HepG2 (cell line): ENCODE measurements around the gene COPS7A. TPM values are rescaled to one million over a fixed set of nuclear protein-coding genes. Genes with fewer than 3 reads are reported as not detected.

ENCODE experiments used
- ADNP ChIP-seq: sonication (generic); formaldehyde crosslinking; IDR thresholded peaks from 2 replicates; pipeline ENCODE4 v1.4.0; 2020; ENCODE audit warnings: missing genetic modification reagents
- BRD4 ChIP-seq: sonication (generic); formaldehyde crosslinking; IDR thresholded peaks from 2 replicates; pipeline ENCODE4 v1.4.0; 2020; ENCODE audit warnings: missing genetic modification reagents
- ERF ChIP-seq: IDR thresholded peaks from 2 replicates; pipeline ENCODE4 v1.6.1; 2018; ENCODE audit warnings: missing biosample characterization, missing genetic modification reagents
- FOSL2 ChIP-seq: sonication (generic); formaldehyde crosslinking; IDR thresholded peaks from 2 replicates; pipeline ENCODE4 v1.4.0; 2020; ENCODE audit warnings: missing genetic modification reagents
- FOXJ3 ChIP-seq: sonication (generic); formaldehyde crosslinking; IDR thresholded peaks from 2 replicates; pipeline ENCODE4 v1.4.0; 2020; ENCODE audit warnings: missing genetic modification reagents, mild to moderate bottlenecking, borderline replicate concordance
- KIAA2018 ChIP-seq: sonication (generic); formaldehyde crosslinking; IDR thresholded peaks from 2 replicates; pipeline ENCODE4 v1.5.0; 2020; ENCODE audit warnings: mild to moderate bottlenecking, missing genetic modification reagents, borderline replicate concordance
- MED1 ChIP-seq: sonication (generic); formaldehyde crosslinking; IDR thresholded peaks from 2 replicates; pipeline ENCODE4 v1.4.0; 2020; ENCODE audit warnings: missing genetic modification reagents
- NFE2L2 ChIP-seq: fragments of 150-350 bp; IDR thresholded peaks from 2 replicates; pipeline ENCODE4 v1.6.1; 2014; ENCODE audit warnings: low read length
- NFRKB ChIP-seq: fragments of 450-650 bp; IDR thresholded peaks from 2 replicates; pipeline ENCODE4 v1.6.1; 2017
- RNF219 ChIP-seq: sonication (generic); formaldehyde crosslinking; IDR thresholded peaks from 2 replicates; pipeline ENCODE4 v1.5.0; 2020; ENCODE audit warnings: mild to moderate bottlenecking, missing genetic modification reagents
- SMAD3 ChIP-seq: sonication (generic); formaldehyde crosslinking; IDR thresholded peaks from 2 replicates; pipeline ENCODE4 v1.4.0; 2020; ENCODE audit warnings: missing genetic modification reagents
- TCF12 ChIP-seq, 2 experiments: fragments of 450-650 bp in 1 of 2; sonication (generic) in 1 of 2; formaldehyde crosslinking in 1 of 2; IDR thresholded peaks; 2 replicates each; pipeline versions ENCODE4 v1.6.1 to v1.8.0; 2017 to 2022; ENCODE audit warnings: antibody characterized with exemption in 1 of 2, mild to moderate bottlenecking in 1 of 2, missing genetic modification reagents in 1 of 2, moderate library complexity in 1 of 2
- THYN1 ChIP-seq: sonication (generic); formaldehyde crosslinking; IDR thresholded peaks from 2 replicates; pipeline ENCODE4 v1.8.1; 2023; ENCODE audit warnings: low read depth, mild to moderate bottlenecking, moderate library complexity, missing genetic modification reagents, borderline replicate concordance
- ZBTB46 ChIP-seq: sonication (generic); formaldehyde crosslinking; IDR thresholded peaks from 2 replicates; pipeline ENCODE4 v1.4.0; 2020; ENCODE audit warnings: mild to moderate bottlenecking, missing genetic modification reagents, borderline replicate concordance
- ZNF20 ChIP-seq: sonication (generic); formaldehyde crosslinking; IDR thresholded peaks from 2 replicates; pipeline ENCODE4 v1.4.0; 2020; ENCODE audit warnings: mild to moderate bottlenecking, moderate library complexity, missing genetic modification reagents
- polyA plus RNA-seq, 8 experiments: library from polyadenylated mRNA; depleted of rRNA in 3 of 8; stranded (reverse) in 7 of 8; unstranded in 1 of 8; fragments of >200 nt; fragmentation: Illumina TruSeq in 4 of 8; extraction: Trizol in 4 of 8; gene quantifications; 2 replicates each; pipeline versions ENCODE4 v1.2.1 to v1.2.3, GENCODE V29; 2011 to 2016; ENCODE audit warnings: low read depth in 4 of 8, missing spikeins in 1 of 8, mixed read lengths in 1 of 8; ENCODE audit not compliant: insufficient read depth in 1 of 8
- total RNA-seq, 5 experiments: library from RNA; depleted of rRNA; stranded (reverse); fragments of >200 nt; fragmentation: Illumina TruSeq; extraction: Trizol; gene quantifications; 2 replicates each; pipeline ENCODE4 v1.2.3, GENCODE V29; 2016; ENCODE audit warnings: low read depth in 1 of 5

COPS7A gene
- total and polyA plus RNA-seq, 2 of the 13 experiments (the other 11 are each of a cell fraction or from before 2014, with no cell fraction given) = 40.0 to 73.6 TPM

DNA sequence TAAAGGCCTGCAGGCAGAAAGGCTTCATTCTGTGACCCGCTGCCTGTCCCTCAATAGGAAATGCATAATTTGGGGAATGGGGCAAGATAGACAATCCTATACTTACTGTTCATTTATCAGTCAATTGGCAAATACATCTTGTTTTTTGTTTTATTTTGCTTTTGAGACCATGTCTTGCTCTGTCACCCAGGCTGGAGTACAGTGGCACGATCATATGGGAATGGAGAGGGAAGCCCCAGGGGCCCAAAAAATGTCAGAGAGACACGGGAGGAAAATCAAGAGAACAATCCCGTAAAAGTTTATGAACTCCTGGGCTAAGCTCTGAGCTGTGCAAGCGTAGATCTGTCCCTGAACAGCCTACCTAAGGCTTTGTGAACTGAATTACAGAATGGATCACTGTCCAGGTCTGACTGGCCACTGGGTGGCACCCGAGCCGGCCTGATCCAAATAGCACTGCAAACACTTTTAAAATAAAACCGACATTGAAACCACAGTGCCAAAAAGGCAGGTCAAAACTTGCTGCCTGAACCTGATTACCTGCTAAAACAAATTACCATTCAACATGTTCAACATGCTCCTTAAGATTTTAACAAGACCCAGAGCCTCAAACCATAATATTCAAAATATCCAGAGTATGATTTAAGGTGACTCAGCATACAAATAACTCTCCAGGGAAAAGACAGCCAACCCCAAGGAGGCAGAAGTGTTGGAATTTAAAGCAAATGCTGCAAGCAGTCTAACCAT lies 11.8 kb downstream of the COPS7A start (continued):
- TF ChIP-seq TCF12 (IDR thresholded peaks at IDR 0.05) (no peak), TCF12 (CRISPR knock-in tag; IDR thresholded peaks at IDR 0.05) (no peak), KIAA2018 (CRISPR knock-in tag) (no peak), ZNF20 (CRISPR knock-in tag) (no peak), NFRKB (no peak), FOSL2 (CRISPR knock-in tag) (peak; percentile 22; the same call in 1 of the 2 replicates), ADNP (CRISPR knock-in tag) (no peak), SMAD3 (CRISPR knock-in tag) (no peak), ERF (CRISPR knock-in tag) (0 out of 2 replicates have a peak, but pooled peaks have one; percentile 24), RNF219 (no peak), MED1 (CRISPR knock-in tag) (peak; percentile 14; the same call in 1 of the 2 replicates), BRD4 (CRISPR knock-in tag) (no peak), THYN1 (CRISPR knock-in tag) (no peak), FOXJ3 (CRISPR knock-in tag) (peak; percentile 28; the same call in 1 of the 2 replicates), ZBTB46 (CRISPR knock-in tag) (no peak), NFE2L2 (peak; percentile 57)
